ENCODE measurements around the gene CYTH4. TPM values are rescaled to one million over a fixed set of nuclear protein-coding genes. Genes with fewer than 3 reads are reported as not detected.

CYTH4 gene
- polyA plus RNA-seq, 1 donor from 2014 or later: not detected

- no peaks in the 10 kb centered on the region for H3K9me2 ChIP-seq (ENCODE audit: insufficient read depth, low read length)
- no peaks in the 10 kb centered on the region for H3F3A ChIP-seq (ENCODE audit: insufficient read depth, low read length, poor library complexity, severe bottlenecking)
- no peak overlapping the region for H3K4me3 ChIP-seq (ENCODE audit: low read length)
- no peaks in the 10 kb centered on the region for H4K20me1 ChIP-seq (ENCODE audit: insufficient read depth)
- TF ChIP-seq SMC3 (conservative IDR thresholded peaks at IDR 0.05; ENCODE audit: poor library complexity) (no peak), POLR2AphosphoS5 (IDR thresholded peaks at IDR 0.05) (no peak), EP300 (conservative IDR thresholded peaks at IDR 0.05; ENCODE audit: poor library complexity, severe bottlenecking) (no peak), REST (IDR thresholded peaks at IDR 0.05; ENCODE audit: borderline replicate concordance) (no peak), TAF1 (IDR thresholded peaks at IDR 0.05; ENCODE audit: low read depth) (no peak), EZH2 (IDR thresholded peaks at IDR 0.05; ENCODE audit: borderline replicate concordance, insufficient read depth, low read length, poor library complexity, severe bottlenecking) (no peak), RAD21 (conservative IDR thresholded peaks at IDR 0.05) (no peak), MXI1 (conservative IDR thresholded peaks at IDR 0.05; ENCODE audit: poor library complexity, severe bottlenecking) (no peak), CTCF (IDR thresholded peaks at IDR 0.05; ENCODE audit: poor library complexity, severe bottlenecking) (no peak)
- H3K9me3 ChIP-seq (ENCODE audit: low read length): no peaks in the 10 kb centered on the region
- H3K36me3 ChIP-seq (ENCODE audit: insufficient read depth, low read length): no peaks in the 10 kb centered on the region
- H3K79me2 ChIP-seq (replicated peaks; ENCODE audit: insufficient read depth, low read length): no peaks in the 10 kb centered on the region
- H2AFZ ChIP-seq (ENCODE audit: low read depth, low read length): no peak overlapping the region
- no peak overlapping the region for H3K4me2 ChIP-seq (ENCODE audit: low read length)
- no peaks in the 10 kb centered on the region for H3K27me3 ChIP-seq (ENCODE audit: insufficient read depth, low read depth, low read length)
- H3K9ac ChIP-seq (ENCODE audit: low read length): no peak overlapping the region
- no peak overlapping the region for H3K27ac ChIP-seq (ENCODE audit: low read length)
These were observed 23.4 kb upstream of the CYTH4 start for GRCh38 chr22:37258753-37259401.

GRCh38 chr22:37259540-37260029 is 22.7 kb upstream of the CYTH4 start:
- no peak overlapping the region for H3K27ac ChIP-seq (ENCODE audit: low read length)
- H2AFZ ChIP-seq (ENCODE audit: low read depth, low read length): no peak overlapping the region
- no peaks in the 10 kb centered on the region for H3K27me3 ChIP-seq (ENCODE audit: insufficient read depth, low read depth, low read length)
- no peaks in the 10 kb centered on the region for H3K36me3 ChIP-seq (ENCODE audit: insufficient read depth, low read length)
- H3K79me2 ChIP-seq (replicated peaks; ENCODE audit: insufficient read depth, low read length): no peaks in the 10 kb centered on the region
- H3K4me2 ChIP-seq (ENCODE audit: low read length): no peak overlapping the region
- H3F3A ChIP-seq (ENCODE audit: insufficient read depth, low read length, poor library complexity, severe bottlenecking): no peaks in the 10 kb centered on the region
- no peak for TF ChIP-seq MXI1 (conservative IDR thresholded peaks at IDR 0.05; ENCODE audit: poor library complexity, severe bottlenecking)
- TF ChIP-seq CTCF (IDR thresholded peaks at IDR 0.05; ENCODE audit: poor library complexity, severe bottlenecking): peak; percentile 56
- TF ChIP-seq EP300 (conservative IDR thresholded peaks at IDR 0.05; ENCODE audit: poor library complexity, severe bottlenecking): no peak
- no peak for TF ChIP-seq TAF1 (IDR thresholded peaks at IDR 0.05; ENCODE audit: low read depth)
- no peak for TF ChIP-seq POLR2AphosphoS5 (IDR thresholded peaks at IDR 0.05)
- no peak for TF ChIP-seq RAD21 (conservative IDR thresholded peaks at IDR 0.05)
- no peak for TF ChIP-seq SMC3 (conservative IDR thresholded peaks at IDR 0.05; ENCODE audit: poor library complexity)
- no peak for TF ChIP-seq REST (IDR thresholded peaks at IDR 0.05; ENCODE audit: borderline replicate concordance)
- no peak for TF ChIP-seq EZH2 (IDR thresholded peaks at IDR 0.05; ENCODE audit: borderline replicate concordance, insufficient read depth, low read length, poor library complexity, severe bottlenecking)
- no peaks in the 10 kb centered on the region for H4K20me1 ChIP-seq (ENCODE audit: insufficient read depth)
- no peak overlapping the region for H3K9ac ChIP-seq (ENCODE audit: low read length)
- no peaks in the 10 kb centered on the region for H3K9me3 ChIP-seq (ENCODE audit: low read length)
- H3K4me3 ChIP-seq (ENCODE audit: low read length): no peak overlapping the region
- no peaks in the 10 kb centered on the region for H3K9me2 ChIP-seq (ENCODE audit: insufficient read depth, low read length)

Data from neural cell (in vitro differentiated cells).